ENCODE results near the gene ID2.

DNA sequence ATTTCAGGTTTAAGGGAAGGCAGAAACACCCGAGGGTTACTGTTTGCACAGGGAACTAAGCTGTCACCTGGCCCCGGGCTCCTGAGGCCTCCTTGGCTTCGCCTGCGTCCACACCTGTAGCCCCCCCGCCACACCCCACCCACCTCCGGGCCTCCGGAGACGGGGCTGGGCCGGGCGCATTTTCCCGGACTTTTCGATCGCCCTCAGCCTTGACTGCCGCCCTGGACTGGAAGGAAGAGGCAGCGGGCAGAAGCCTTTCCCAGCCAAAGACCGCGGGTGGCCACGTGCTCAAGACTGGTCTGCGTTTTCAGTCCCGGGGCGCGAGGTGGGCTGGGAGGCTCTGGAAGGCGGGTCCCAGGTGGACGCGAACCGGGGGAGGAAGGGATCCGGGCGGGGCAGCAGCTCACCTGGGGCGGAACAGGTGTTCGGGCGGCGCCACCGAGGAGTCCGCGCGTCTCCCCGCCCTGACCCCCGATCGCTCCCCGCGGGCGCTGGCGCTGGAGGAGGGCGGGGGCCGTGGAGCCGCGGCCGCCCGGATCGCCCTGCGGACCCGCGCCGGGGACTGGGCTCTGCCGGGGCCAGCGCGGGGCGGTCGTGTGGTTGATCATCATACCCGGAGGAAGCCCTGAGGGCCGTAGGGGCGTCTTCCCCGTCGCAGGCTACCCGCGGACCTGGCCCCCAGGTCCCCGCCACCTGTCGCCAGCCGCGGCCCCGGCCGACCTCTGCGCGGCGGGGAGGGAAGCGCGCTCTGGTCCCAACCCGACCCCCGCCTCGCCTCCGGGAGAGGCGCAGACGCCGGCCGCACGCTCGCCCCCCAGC is 3.2 kb downstream of the ID2 start:
- TF ChIP-seq, protein P1, sequence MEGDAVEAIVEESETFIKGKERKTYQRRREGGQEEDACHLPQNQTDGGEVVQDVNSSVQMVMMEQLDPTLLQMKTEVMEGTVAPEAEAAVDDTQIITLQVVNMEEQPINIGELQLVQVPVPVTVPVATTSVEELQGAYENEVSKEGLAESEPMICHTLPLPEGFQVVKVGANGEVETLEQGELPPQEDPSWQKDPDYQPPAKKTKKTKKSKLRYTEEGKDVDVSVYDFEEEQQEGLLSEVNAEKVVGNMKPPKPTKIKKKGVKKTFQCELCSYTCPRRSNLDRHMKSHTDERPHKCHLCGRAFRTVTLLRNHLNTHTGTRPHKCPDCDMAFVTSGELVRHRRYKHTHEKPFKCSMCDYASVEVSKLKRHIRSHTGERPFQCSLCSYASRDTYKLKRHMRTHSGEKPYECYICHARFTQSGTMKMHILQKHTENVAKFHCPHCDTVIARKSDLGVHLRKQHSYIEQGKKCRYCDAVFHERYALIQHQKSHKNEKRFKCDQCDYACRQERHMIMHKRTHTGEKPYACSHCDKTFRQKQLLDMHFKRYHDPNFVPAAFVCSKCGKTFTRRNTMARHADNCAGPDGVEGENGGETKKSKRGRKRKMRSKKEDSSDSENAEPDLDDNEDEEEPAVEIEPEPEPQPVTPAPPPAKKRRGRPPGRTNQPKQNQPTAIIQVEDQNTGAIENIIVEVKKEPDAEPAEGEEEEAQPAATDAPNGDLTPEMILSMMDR (IDR thresholded peaks at IDR 0.05; ENCODE audit: insufficient read depth, low read depth, low read length) = no peak
- no peak for TF ChIP-seq EZH2 (IDR thresholded peaks at IDR 0.05; ENCODE audit: insufficient read depth, low read length)
